RPMI7951 (cell line): Measurements from ENCODE around the gene SLC30A1. TPM values are rescaled to one million over a fixed set of nuclear protein-coding genes. Genes with fewer than 3 reads are reported as not detected.
A peak's percentile ranks its signal among the peaks of the same experiment; 100 is the strongest.
"Not testable (repeated sequence)": the region's sequence is repeated elsewhere in the genome, so short reads cannot be mapped to it uniquely, and the experiment has no call there.

Experiments used
- DNase-seq: peaks from one replicate; pipeline ENCODE4 v3.0.0-alpha.2; 2012; ENCODE audit warnings: low read depth
- total RNA-seq: library from RNA; depleted of rRNA; stranded (reverse); fragments of >200 nt; shearing (Covaris generic); gene quantifications from 2 replicates; pipeline ENCODE4 v1.2.3, GENCODE V29; 2014; rRNA removed

The SLC30A1 gene
- 10.1 and 12.0 TPM in 2 replicates for total RNA-seq

GRCh38 chr1:211578640-211579439 lies at the start of gene SLC30A1:
Gene SLC30A1, minus strand, starts transcription at chr1:211579161. Its CDS starts 549 bp downstream, at chr1:211578612.
- peak; percentile 96 for DNase-seq

- no peak for DNase-seq
These were observed 49.5 kb upstream of the SLC30A1 start for GRCh38 chr1:211628417-211628816.

- no peak for DNase-seq
These were observed 48.3 kb upstream of the SLC30A1 start for GRCh38 chr1:211627259-211627658.

GRCh38 chr1:211625866-211626265 lies 46.9 kb upstream of the SLC30A1 start:
- DNase-seq: not testable (repeated sequence)

GRCh38 chr1:211625040-211625439 lies 46.1 kb upstream of the SLC30A1 start:
- peak; percentile 61 for DNase-seq

- DNase-seq: no peak
These were observed 44.6 kb upstream of the SLC30A1 start for GRCh38 chr1:211623515-211623914.

- DNase-seq: peak; percentile 33
These were observed 42.7 kb upstream of the SLC30A1 start for GRCh38 chr1:211621447-211622198.

GRCh38 chr1:211620097-211620496 lies 41.1 kb upstream of the SLC30A1 start:
- no peak for DNase-seq

- DNase-seq: no peak
These were observed 40.4 kb upstream of the SLC30A1 start for GRCh38 chr1:211619033-211619996.

- DNase-seq: no peak
These were observed 38.0 kb upstream of the SLC30A1 start for GRCh38 chr1:211616965-211617297.

GRCh38 chr1:211616231-211616964 lies 37.4 kb upstream of the SLC30A1 start:
- DNase-seq: no peak

GRCh38 chr1:211614615-211615014 lies 35.7 kb upstream of the SLC30A1 start:
- no peak for DNase-seq

GRCh38 chr1:211613951-211614350 lies 35.0 kb upstream of the SLC30A1 start:
- no peak for DNase-seq

- DNase-seq: peak; percentile 93
These were observed 34.4 kb upstream of the SLC30A1 start for GRCh38 chr1:211613108-211613947.

- DNase-seq: peak; percentile 21
These were observed 33.8 kb upstream of the SLC30A1 start for GRCh38 chr1:211612786-211613107.

- DNase-seq: no peak
These were observed 32.9 kb upstream of the SLC30A1 start for GRCh38 chr1:211611818-211612217.

- peak; percentile 14 for DNase-seq
These were observed 32.0 kb upstream of the SLC30A1 start for GRCh38 chr1:211610779-211611556.

GRCh38 chr1:211609120-211610024 lies 30.4 kb upstream of the SLC30A1 start:
- DNase-seq: no peak
